Mesenchymal stem cell (in vitro differentiated cells and primary cell): ENCODE measurements around the gene DYSF.

ENCODE experiments used
- DNase-seq: peaks from one replicate; pipeline ENCODE4 v3.0.0-alpha.2; 2013
- H2AFZ ChIP-seq: one replicate; pipeline ENCODE4 v1.6.1; 2013; ENCODE audit warnings: low read depth, mild to moderate bottlenecking, control low read depth, inconsistent platforms, low read length, moderate library complexity
- H2AK5ac ChIP-seq: 2 replicates; pipeline ENCODE4 v1.6.1; 2013; ENCODE audit warnings: low read length, moderate library complexity, mild to moderate bottlenecking, inconsistent platforms; ENCODE audit not compliant: severe bottlenecking
- H2BK120ac ChIP-seq: one replicate; pipeline ENCODE4 v1.6.1; 2013; ENCODE audit warnings: low read depth, mild to moderate bottlenecking, inconsistent platforms, low read length, moderate library complexity
- H2BK12ac ChIP-seq, 2 experiments: one replicate each; pipeline ENCODE4 v1.6.1; 2013; ENCODE audit warnings: inconsistent platforms in 2 of 2, low read length in 2 of 2, mild to moderate bottlenecking in 2 of 2, moderate library complexity in 2 of 2, control low read depth in 1 of 2
- H2BK15ac ChIP-seq: one replicate; pipeline ENCODE4 v1.6.1; 2013; ENCODE audit warnings: mild to moderate bottlenecking, low read depth, inconsistent platforms; ENCODE audit not compliant: poor library complexity, severe bottlenecking
- H2BK5ac ChIP-seq: 2 replicates; pipeline ENCODE4 v1.6.1; 2013; ENCODE audit warnings: low read depth, mild to moderate bottlenecking, low read length, control low read depth, inconsistent platforms; ENCODE audit not compliant: poor library complexity, severe bottlenecking
- H3K14ac ChIP-seq, 2 experiments: one replicate each; pipeline ENCODE4 v1.6.1; 2013; ENCODE audit warnings: inconsistent platforms in 2 of 2, low read length in 2 of 2, control low read depth in 1 of 2, mild to moderate bottlenecking in 1 of 2, moderate library complexity in 1 of 2
- H3K18ac ChIP-seq, 2 experiments: one replicate each; pipeline ENCODE4 v1.6.1; 2013; ENCODE audit warnings: inconsistent platforms in 2 of 2, low read length in 2 of 2, control low read depth in 1 of 2, low read depth in 1 of 2, mild to moderate bottlenecking in 1 of 2
- H3K23ac ChIP-seq, 2 experiments: one replicate each; pipeline ENCODE4 v1.6.1; 2013; ENCODE audit warnings: inconsistent platforms in 2 of 2, low read length in 2 of 2, mild to moderate bottlenecking in 2 of 2, moderate library complexity in 2 of 2, control low read depth in 1 of 2
- H3K27ac ChIP-seq: 2 replicates; pipeline ENCODE4 v1.5.1; 2013; ENCODE audit warnings: mild to moderate bottlenecking, moderate library complexity, low read length, control low read depth, inconsistent platforms; ENCODE audit not compliant: poor library complexity, severe bottlenecking
- H3K27me3 ChIP-seq, 2 experiments: 2 replicates each; pipeline versions ENCODE4 v1.6.1 to v1.7.0; 2013; ENCODE audit warnings: low read length in 2 of 2, mild to moderate bottlenecking in 2 of 2, moderate library complexity in 2 of 2, control low read depth in 1 of 2, inconsistent platforms in 1 of 2; ENCODE audit not compliant: control insufficient read depth in 1 of 2, insufficient read depth in 1 of 2
- H3K36me3 ChIP-seq, 2 experiments: 2 replicates each; pipeline versions ENCODE4 v1.6.1 to v1.7.0; 2013; ENCODE audit warnings: low read length in 2 of 2, control low read depth in 1 of 2, inconsistent platforms in 1 of 2, low read depth in 1 of 2, mild to moderate bottlenecking in 1 of 2; ENCODE audit not compliant: insufficient read depth in 2 of 2, control insufficient read depth in 1 of 2
- H3K4ac ChIP-seq, 2 experiments: one replicate each; pipeline ENCODE4 v1.6.1; 2013; ENCODE audit warnings: inconsistent platforms in 2 of 2, low read length in 2 of 2, mild to moderate bottlenecking in 2 of 2, moderate library complexity in 2 of 2, control low read depth in 1 of 2, low read depth in 1 of 2
- H3K4me1 ChIP-seq: 2 replicates; pipeline ENCODE4 v1.6.1; 2013; ENCODE audit warnings: low read depth, low read length, control low read depth; ENCODE audit not compliant: control insufficient read depth, insufficient read depth
- H3K4me2 ChIP-seq: 2 replicates; pipeline ENCODE4 v1.6.1; 2013; ENCODE audit warnings: low read length, mild to moderate bottlenecking, inconsistent platforms; ENCODE audit not compliant: poor library complexity, severe bottlenecking
- H3K4me3 ChIP-seq, 2 experiments: 2 replicates each; pipeline versions ENCODE4 v1.5.1 to v1.7.0; 2013; ENCODE audit warnings: low read length in 2 of 2, mild to moderate bottlenecking in 2 of 2, control low read depth in 1 of 2, low read depth in 1 of 2; ENCODE audit not compliant: insufficient read depth in 1 of 2
- H3K79me1 ChIP-seq: replicated peaks from 2 replicates; pipeline ENCODE4 v1.6.1; 2013; ENCODE audit warnings: mild to moderate bottlenecking, control low read depth, low read length, inconsistent platforms; ENCODE audit not compliant: poor library complexity, severe bottlenecking
- H3K9ac ChIP-seq: 2 replicates; pipeline ENCODE4 v1.7.0; 2013; ENCODE audit warnings: mild to moderate bottlenecking, low read length, moderate library complexity
- H3K9me3 ChIP-seq: 2 replicates; pipeline ENCODE4 v1.7.0; 2013; ENCODE audit warnings: mild to moderate bottlenecking, low read length; ENCODE audit not compliant: control insufficient read depth
- H4K8ac ChIP-seq: one replicate; pipeline ENCODE4 v1.6.1; 2013; ENCODE audit warnings: inconsistent platforms, mild to moderate bottlenecking, low read length, moderate library complexity
- H4K91ac ChIP-seq: one replicate; pipeline ENCODE4 v1.6.1; 2013; ENCODE audit warnings: mild to moderate bottlenecking, low read length, inconsistent platforms
- WGBS: methylation state at CpG from one replicate; pipeline ENCODE4 v1.1.7; 2013; ENCODE audit warnings: mixed read lengths; 5-methylcytosine and 5-hydroxymethylcytosine counted together

The DYSF gene

GRCh38 chr2:71552356-71552755, 99.0 kb downstream of the DYSF start:
- 83% methylated on average over 6 of the region's 6 CpGs for WGBS
- no peak overlapping the region for H2BK120ac ChIP-seq
- H4K91ac ChIP-seq, result no peak overlapping the region
- no peak overlapping the region for H4K8ac ChIP-seq
- H3K27ac ChIP-seq, result no peak overlapping the region
- H2BK15ac ChIP-seq, result no peak overlapping the region
- no peak overlapping the region for H2BK5ac ChIP-seq
- no peak overlapping the region for H3K14ac ChIP-seq
- H3K4me2 ChIP-seq, result no peak overlapping the region
- H3K18ac ChIP-seq, result no peak overlapping the region
- no peak overlapping the region for H2AK5ac ChIP-seq
- H3K4me3 ChIP-seq, result no peak overlapping the region
- H3K4ac ChIP-seq, result no peak overlapping the region
- peaks cover 0 to 56% of the 10 kb centered on the region in 2 experiments for H3K27me3 ChIP-seq
- H2AFZ ChIP-seq, result no peak overlapping the region
- no peaks in the 10 kb centered on the region for H3K9me3 ChIP-seq
- peaks cover 11% of the 10 kb centered on the region for H3K4me1 ChIP-seq
- no peak for DNase-seq
- no peak overlapping the region for H3K23ac ChIP-seq
- H3K79me1 ChIP-seq, result peaks cover 4% of the 10 kb centered on the region
- no peak overlapping the region for H2BK12ac ChIP-seq
- H3K9ac ChIP-seq, result no peak overlapping the region
- peaks cover 0 to 88% of the 10 kb centered on the region in 2 experiments for H3K36me3 ChIP-seq

GRCh38 chr2:71552861-71553301, 99.5 kb downstream of the DYSF start:
- no peak overlapping the region for H3K18ac ChIP-seq
- no peak overlapping the region for H3K9ac ChIP-seq
- no peak overlapping the region for H3K27ac ChIP-seq
- H2BK15ac ChIP-seq, result no peak overlapping the region
- no peaks in the 10 kb centered on the region for H3K9me3 ChIP-seq
- H4K91ac ChIP-seq, result no peak overlapping the region
- no peak for DNase-seq
- H3K79me1 ChIP-seq, result peaks cover 4% of the 10 kb centered on the region
- H2BK120ac ChIP-seq, result no peak overlapping the region
- no peak overlapping the region for H3K4me3 ChIP-seq
- 95% methylated on average over 15 of the region's 15 CpGs for WGBS
- no peak overlapping the region for H3K4me2 ChIP-seq
- H3K27me3 ChIP-seq, result peaks cover 0 to 54% of the 10 kb centered on the region in 2 experiments
- H3K36me3 ChIP-seq, result peaks cover 0 to 85% of the 10 kb centered on the region in 2 experiments
- H3K14ac ChIP-seq, result no peak overlapping the region
- H2AK5ac ChIP-seq, result no peak overlapping the region
- no peak overlapping the region for H4K8ac ChIP-seq
- no peak overlapping the region for H2BK5ac ChIP-seq
- H3K23ac ChIP-seq, result no peak overlapping the region
- H3K4ac ChIP-seq, result no peak overlapping the region
- H2AFZ ChIP-seq, result no peak overlapping the region
- no peak overlapping the region for H2BK12ac ChIP-seq
- H3K4me1 ChIP-seq, result peaks cover 12% of the 10 kb centered on the region

- 89% methylated on average over 9 of the region's 9 CpGs for WGBS
- Histone ChIP-seq H3K36me3 (peaks cover 0 to 83% of the 10 kb centered on the region in 2 experiments), H3K14ac (no peak overlapping the region), H3K23ac (no peak overlapping the region), H3K27me3 (peaks cover 0 to 55% of the 10 kb centered on the region in 2 experiments), H2AK5ac (no peak overlapping the region), H4K8ac (no peak overlapping the region), H2BK12ac (no peak overlapping the region), H3K4me3 (no peak overlapping the region), H4K91ac (no peak overlapping the region), H3K18ac (no peak overlapping the region), H3K4me1 (peaks cover 24% of the 10 kb centered on the region), H2BK5ac (no peak overlapping the region), H2BK120ac (no peak overlapping the region), H3K4me2 (no peak overlapping the region), H3K79me1 (peaks cover 4% of the 10 kb centered on the region), H2AFZ (no peak overlapping the region), H3K9me3 (no peaks in the 10 kb centered on the region), H2BK15ac (no peak overlapping the region), H3K9ac (no peak overlapping the region), H3K4ac (no peak overlapping the region), H3K27ac (no peak overlapping the region)
- DNase-seq, result no peak
Measured at GRCh38 chr2:71554028-71554705, 100.8 kb downstream of the DYSF start.

GRCh38 chr2:71554706-71555056, 101.3 kb downstream of the DYSF start:
- Histone ChIP-seq H3K14ac (no peak overlapping the region), H3K4me1 (peaks cover 28% of the 10 kb centered on the region), H3K36me3 (peaks cover 0 to 83% of the 10 kb centered on the region in 2 experiments), H2AFZ (no peak overlapping the region), H2BK120ac (no peak overlapping the region), H3K9ac (no peak overlapping the region), H2AK5ac (no peak overlapping the region), H3K23ac (no peak overlapping the region), H3K9me3 (no peaks in the 10 kb centered on the region), H4K8ac (no peak overlapping the region), H3K4me3 (no peak overlapping the region), H2BK15ac (no peak overlapping the region), H4K91ac (no peak overlapping the region), H3K4me2 (no peak overlapping the region), H3K27me3 (peaks cover 0 to 58% of the 10 kb centered on the region in 2 experiments), H3K18ac (no peak overlapping the region), H2BK12ac (no peak overlapping the region), H2BK5ac (no peak overlapping the region), H3K27ac (no peak overlapping the region), H3K79me1 (peaks cover 3% of the 10 kb centered on the region), H3K4ac (no peak overlapping the region)
- no peak for DNase-seq
- 88% methylated on average over 2 of the region's 2 CpGs for WGBS
